Fibroblast of skin of left quadriceps (primary cell): ENCODE data around the gene GSTT2B.
"Not testable (repeated sequence)": the region's sequence is repeated elsewhere in the genome, so short reads cannot be mapped to it uniquely, and the experiment has no call there.

Experiments
- DNase-seq, 2 experiments: peaks; one replicate each; pipeline ENCODE4 v3.0.0-alpha.2; 2013; ENCODE audit warnings: low read depth in 2 of 2

Gene GSTT2B

GRCh38 chr22:23961084-23961771 lies at the start of gene GSTT2B:
GSTT2B (minus strand) TSS chr22:23961195; CDS start chr22:23961131, 64 bp downstream.
- DNase-seq: not testable (repeated sequence)

- no peak for DNase-seq
These were observed 49.0 kb upstream of the GSTT2B start for GRCh38 chr22:24010018-24010391.

GRCh38 chr22:24009227-24010017 lies 48.4 kb upstream of the GSTT2B start:
- no peak for DNase-seq

GRCh38 chr22:24008381-24009226 lies 47.6 kb upstream of the GSTT2B start:
- no peak for DNase-seq

GRCh38 chr22:24008022-24008283 lies 47.0 kb upstream of the GSTT2B start:
- no peak for DNase-seq

GRCh38 chr22:24007253-24008021 lies 46.4 kb upstream of the GSTT2B start:
- DNase-seq: no peak

- DNase-seq: no peak
These were observed 45.9 kb upstream of the GSTT2B start for GRCh38 chr22:24006914-24007214.

GRCh38 chr22:24006207-24006913 lies 45.4 kb upstream of the GSTT2B start:
- no peak for DNase-seq

- DNase-seq: no peak
These were observed 44.2 kb upstream of the GSTT2B start, which contains the start of gene GSTT4 for GRCh38 chr22:24005201-24005600. GSTT4 (minus strand) TSS chr22:24005453; CDS start chr22:24005356, 97 bp downstream.

- DNase-seq: no peak
These were observed 42.9 kb upstream of the GSTT2B start for GRCh38 chr22:24003887-24004286.

- no peak for DNase-seq
These were observed 41.9 kb upstream of the GSTT2B start for GRCh38 chr22:24002851-24003250.

GRCh38 chr22:24002272-24002671 lies 41.3 kb upstream of the GSTT2B start:
- no peak for DNase-seq

GRCh38 chr22:24001314-24001713 lies 40.3 kb upstream of the GSTT2B start:
- no peak for DNase-seq

- not testable (repeated sequence) for DNase-seq
These were observed 38.8 kb upstream of the GSTT2B start for GRCh38 chr22:23999779-24000178.

GRCh38 chr22:23997092-23997491 lies 36.1 kb upstream of the GSTT2B start:
- no peak for DNase-seq

- not testable (repeated sequence) for DNase-seq
These were observed 32.7 kb upstream of the GSTT2B start for GRCh38 chr22:23993581-23994177.

- not testable (repeated sequence) for DNase-seq
These were observed 32.1 kb upstream of the GSTT2B start for GRCh38 chr22:23993080-23993479.

GRCh38 chr22:23989583-23990244 lies 28.7 kb upstream of the GSTT2B start:
- not testable (repeated sequence) for DNase-seq

GRCh38 chr22:23986538-23987178 lies 25.7 kb upstream of the GSTT2B start:
- DNase-seq: not testable (repeated sequence)

GRCh38 chr22:23986089-23986488 lies 25.1 kb upstream of the GSTT2B start:
- not testable (repeated sequence) for DNase-seq
